AG08395 (cell line): ENCODE data around the gene SLC22A23.

ENCODE experiments used
- DNase-seq: peaks from one replicate; pipeline ENCODE4 v3.0.0; 2012; ENCODE audit warnings: mixed read lengths, low spot score

SLC22A23 gene

GRCh38 chr6:3284436-3284876 lies 172.4 kb downstream of the SLC22A23 start:
- DNase-seq, result no peak

DNA sequence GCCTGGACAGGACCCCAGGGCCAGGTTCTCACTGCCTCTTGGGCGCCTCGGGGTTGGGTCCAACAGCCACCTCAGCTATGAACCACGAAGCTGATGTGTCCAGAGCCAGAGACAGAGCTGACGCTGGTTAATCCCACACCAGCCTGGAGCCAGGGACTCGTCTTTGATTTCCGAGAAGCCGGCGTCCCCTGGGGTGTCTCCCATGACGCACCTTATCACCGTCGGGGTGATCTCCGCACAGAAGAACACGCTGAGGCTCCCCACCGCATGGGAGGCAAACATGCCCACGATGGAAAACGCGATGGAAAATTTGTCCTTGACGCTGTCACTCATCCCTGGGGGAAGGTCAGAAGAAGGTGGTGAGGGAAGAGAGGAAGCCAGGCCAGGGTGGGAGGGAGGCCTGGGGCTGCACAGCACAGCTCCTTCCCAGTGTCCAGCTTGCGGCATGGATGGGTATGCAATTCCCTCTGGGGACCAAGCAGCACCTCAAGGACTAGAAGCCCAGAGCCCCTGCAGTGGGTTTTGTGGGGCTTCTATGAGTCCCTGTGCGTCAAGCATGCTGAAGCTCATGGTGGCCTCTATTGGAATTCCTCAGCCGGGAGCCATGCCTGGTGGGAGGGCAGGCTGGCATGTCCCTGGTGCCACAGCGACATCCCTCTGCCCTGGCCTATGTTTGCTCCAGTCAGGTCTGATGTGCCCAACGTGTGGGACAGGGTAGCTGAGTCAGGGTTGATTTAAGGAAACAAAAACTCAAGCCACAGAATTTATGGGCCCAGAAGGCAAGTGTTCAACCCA lies 173.0 kb downstream of the SLC22A23 start:
- no peak for DNase-seq

DNA sequence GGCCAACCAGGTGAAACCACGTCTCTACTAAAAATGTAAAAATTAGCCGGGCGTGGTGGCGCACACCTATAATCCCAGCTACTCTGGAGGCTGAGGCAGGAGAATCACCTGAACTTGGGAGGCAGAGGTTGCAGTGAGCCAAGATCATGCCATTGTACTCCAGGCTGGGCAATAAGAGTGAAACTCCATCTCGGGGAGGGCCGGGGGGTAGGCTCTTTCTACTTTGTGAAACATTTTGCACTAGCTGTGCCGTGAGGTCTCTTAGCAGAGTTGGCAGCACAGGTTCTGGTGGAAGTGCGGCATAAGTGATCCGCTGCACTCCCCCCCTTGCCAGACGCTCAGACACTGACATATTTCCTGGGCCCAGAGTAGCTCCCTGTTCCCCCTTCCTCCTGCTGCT lies 173.6 kb downstream of the SLC22A23 start:
- no peak for DNase-seq

GRCh38 chr6:3282476-3283236 lies 174.2 kb downstream of the SLC22A23 start:
- DNase-seq, result no peak

DNA sequence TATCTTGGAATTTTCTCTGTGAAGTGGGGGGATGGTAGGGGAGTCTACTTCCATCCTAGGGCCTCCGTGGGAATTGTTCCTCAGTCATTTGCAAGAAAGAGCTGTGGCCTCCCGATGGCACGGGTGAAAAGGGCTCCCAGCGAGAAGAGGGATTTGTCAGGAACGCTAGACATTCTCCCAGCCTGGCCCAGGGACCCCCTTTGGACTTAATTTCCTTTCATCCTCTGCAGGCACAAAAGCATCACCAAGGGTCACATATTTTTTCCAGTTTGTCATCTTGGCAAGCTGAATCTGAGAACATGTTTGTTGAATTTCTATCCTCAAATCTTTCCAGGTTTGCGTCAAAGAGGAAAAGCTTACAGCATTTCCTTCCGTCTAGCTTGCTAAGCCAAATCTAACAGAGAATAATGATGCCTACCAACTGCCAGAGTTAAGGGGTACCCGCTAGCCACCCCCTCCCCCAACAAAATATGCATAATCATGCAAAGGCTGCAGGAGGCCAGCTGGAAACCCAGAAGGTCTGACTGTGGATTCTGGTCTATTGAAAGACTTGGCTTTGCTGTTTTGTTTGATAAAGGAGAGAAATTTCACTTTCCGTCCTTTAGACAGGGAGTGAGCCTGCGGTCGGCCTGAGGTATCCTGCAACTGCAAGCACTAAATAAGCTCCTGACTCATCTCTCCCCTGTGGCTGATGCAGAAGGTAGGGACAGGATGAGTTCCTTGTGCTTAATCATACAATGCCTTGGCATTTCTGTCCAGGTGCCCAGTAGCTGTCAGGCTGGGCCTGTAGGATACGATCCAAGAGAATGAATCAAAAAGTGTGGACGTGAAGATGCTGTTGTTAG lies 175.0 kb downstream of the SLC22A23 start:
- DNase-seq, result peak; percentile 86

DNA sequence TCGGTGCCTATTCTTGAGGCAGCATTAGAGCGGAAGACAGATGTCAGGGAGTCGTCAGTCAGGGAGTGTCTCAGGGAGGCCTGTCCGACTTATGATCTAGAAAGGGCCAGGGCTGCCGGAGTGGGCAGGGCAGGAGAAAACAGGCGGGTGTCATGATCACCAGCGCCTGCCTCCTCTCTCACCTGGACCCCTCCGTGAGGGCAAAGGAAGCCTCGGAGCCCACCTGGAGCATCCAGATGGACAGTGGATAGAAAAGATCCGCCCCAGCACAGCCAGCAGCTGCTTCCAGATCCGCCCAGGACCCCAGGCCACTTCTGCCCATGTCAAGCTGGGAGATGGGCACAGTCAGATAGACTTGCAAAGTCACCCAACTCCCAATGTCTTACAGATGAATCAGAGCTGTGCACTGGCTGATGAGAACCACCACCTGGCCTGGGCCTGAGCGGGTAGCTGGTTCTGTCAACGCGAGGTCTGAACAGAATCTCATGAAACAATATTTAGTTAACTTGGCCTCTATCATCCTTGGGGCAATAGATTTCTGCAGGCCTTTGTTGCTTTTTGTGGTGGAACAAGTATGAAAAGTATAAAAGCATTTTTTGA lies 175.9 kb downstream of the SLC22A23 start:
- DNase-seq, result no peak

- no peak for DNase-seq
These were observed 176.8 kb downstream of the SLC22A23 start for GRCh38 chr6:3280091-3280490.

GRCh38 chr6:3278691-3279090 lies 178.2 kb downstream of the SLC22A23 start:
- DNase-seq, result no peak

- no peak for DNase-seq
These were observed 178.9 kb downstream of the SLC22A23 start for GRCh38 chr6:3277851-3278416.

DNA sequence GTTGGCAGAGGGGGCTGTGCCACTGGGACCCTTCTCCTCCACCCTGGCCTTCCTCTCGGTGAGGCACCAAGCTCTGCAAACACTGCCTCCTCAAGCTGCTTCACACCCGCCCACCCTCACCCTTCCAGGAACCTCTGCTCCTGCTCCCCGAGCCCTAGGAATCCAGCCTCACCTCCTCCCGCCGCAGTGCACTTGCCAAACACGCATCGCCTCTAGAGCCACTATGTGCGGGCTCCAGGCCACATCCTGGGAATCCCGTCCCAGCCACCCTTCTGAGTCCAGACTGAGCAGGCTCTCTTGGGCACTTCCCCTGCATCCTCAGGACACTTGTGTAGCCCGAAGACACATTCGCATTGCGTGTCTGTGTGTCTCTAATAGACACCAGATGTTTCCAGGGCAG lies 179.6 kb downstream of the SLC22A23 start:
- peak; percentile 34 for DNase-seq

- no peak for DNase-seq
These were observed 180.4 kb downstream of the SLC22A23 start for GRCh38 chr6:3276174-3277167.

DNA sequence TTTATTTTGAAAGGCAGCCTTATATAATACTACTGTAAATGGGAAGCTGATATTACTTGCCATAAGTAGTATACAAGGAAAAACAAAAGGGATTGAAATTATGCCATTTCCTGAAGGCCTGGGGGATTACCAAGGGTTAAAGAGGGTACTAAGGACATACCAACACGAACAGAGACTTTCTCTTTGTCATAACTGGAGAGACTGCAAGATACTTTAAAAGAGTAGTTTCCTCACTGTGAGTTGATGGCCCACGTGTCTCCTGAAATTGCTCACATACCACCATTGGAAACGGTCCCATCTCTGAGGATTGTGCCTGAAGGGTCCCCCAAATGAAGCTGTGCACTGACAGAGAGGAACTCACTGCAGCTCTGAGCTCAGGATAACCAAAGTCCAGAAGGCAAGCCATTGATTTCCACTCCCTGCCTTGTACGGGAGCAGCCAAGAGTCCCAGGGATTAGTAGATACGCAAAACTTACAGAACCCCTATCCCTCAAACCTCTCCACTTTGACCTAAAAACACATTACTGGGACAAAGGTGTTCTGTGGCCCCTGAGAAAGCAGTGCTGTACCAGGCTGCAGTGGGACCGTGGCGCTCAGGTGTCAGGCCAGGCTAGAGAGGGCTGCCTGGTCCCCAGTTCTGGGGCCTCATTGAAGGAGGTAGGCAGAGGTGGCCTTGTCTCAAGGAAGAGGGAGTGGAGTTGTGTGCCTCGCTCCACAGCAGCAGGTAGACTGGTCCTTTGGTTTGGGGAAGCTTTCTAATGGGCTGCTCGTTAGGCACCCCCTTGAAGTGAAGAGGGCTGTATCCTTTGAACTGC lies 182.9 kb downstream of the SLC22A23 start:
- no peak for DNase-seq

- no peak for DNase-seq
These were observed 183.8 kb downstream of the SLC22A23 start for GRCh38 chr6:3272911-3273547.

- no peak for DNase-seq
These were observed 185.1 kb downstream of the SLC22A23 start for GRCh38 chr6:3271756-3272155.

GRCh38 chr6:3270258-3270657 lies 186.6 kb downstream of the SLC22A23 start:
- no peak for DNase-seq

DNA sequence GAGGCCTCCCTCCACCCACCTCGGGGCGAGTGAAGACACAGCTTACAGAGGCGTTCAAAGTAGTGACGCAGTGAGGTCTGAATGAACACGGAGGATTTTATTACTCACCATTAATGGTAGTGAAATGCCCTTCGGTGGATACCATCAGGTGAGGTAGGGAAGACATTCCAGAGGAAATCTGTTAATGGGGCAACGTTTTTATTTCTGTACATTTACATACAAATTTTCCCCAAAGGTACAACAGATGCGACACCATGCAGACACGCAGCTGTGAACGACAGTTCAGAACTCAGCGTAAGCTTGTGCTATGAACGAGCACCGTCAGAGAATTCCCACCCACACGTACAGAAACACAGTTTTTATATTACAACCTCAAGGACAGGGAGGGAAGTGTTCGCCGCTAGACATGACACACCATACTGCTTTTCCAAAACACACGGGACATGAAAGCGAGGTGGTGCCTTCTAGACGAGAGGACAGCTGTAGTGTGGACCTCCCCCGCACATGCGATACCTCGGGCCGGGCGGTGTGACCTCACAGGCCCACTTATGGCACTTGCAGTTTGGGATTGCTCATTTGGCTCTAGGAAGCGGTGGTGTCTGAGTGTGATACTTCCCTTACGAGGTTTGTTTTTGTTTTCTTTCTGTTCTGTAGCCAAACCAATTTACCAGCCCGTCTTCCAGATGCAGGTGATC lies 187.4 kb downstream of the SLC22A23 start:
- DNase-seq, result no peak

GRCh38 chr6:3268680-3269079 lies 188.2 kb downstream of the SLC22A23 start:
- DNase-seq, result no peak

DNA sequence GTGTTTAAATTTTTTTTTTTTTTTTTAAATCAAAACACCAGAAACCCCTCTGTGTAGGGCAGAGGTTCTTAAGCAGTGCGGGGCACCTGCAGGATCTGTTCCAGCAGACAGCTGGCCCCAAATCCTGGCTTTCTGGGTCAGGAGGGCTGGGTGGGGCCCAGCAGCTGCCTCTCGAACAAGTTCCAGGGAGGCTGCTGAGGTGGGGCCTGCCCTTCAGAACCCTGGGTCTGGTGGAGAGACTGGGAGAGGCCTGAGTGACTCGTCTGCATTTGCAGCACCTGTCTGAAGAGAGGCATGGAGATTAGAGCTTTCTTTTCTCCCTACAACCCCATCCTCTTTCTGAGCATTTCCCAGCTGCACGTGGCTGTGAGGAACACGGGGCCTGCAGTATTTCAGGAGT lies 189.7 kb downstream of the SLC22A23 start:
- DNase-seq, result no peak
